Mammary epithelial cell (primary cell): ENCODE data around the gene SEPTIN12.

Experiments
- CTCF ChIP-seq, 2 donors: IDR thresholded peaks in 1 of 2; conservative IDR thresholded peaks in 1 of 2; 2 replicates each; pipeline ENCODE4 v1.5.1; 2011 to 2012; ENCODE audit warnings: inconsistent platforms in 2 of 2, low read length in 2 of 2, mild to moderate bottlenecking in 2 of 2, control low read depth in 1 of 2, low read depth in 1 of 2; ENCODE audit not compliant: insufficient read depth in 1 of 2; ENCODE audit errors: extremely low read depth in 1 of 2
- EZH2 ChIP-seq: IDR thresholded peaks from 2 replicates; pipeline ENCODE4 v1.6.1; 2012; ENCODE audit warnings: low read length, inconsistent platforms, borderline replicate concordance

- TF ChIP-seq EZH2 (no peak), CTCF (conservative IDR thresholded peaks at IDR 0.05 in 1 of 2, IDR thresholded peaks at IDR 0.05 in 1 of 2; ENCODE audit: extremely low read depth in 1 of 2, insufficient read depth in 1 of 2, low read depth in 1 of 2, low read length in 2 of 2) (no peak)
Observed at GRCh38 chr16:4831616-4832015, 43.5 kb upstream of the SEPTIN12 start.
